Stimulated activated CD4-positive, alpha-beta T cell treated with anti-CD3 and anti-CD28 coated beads, Interleukin-2, amount 100 ng/mL, for 4 hours (primary cell): ENCODE results near the gene PLOD1.
"Not testable (repeated sequence)": the region's sequence is repeated elsewhere in the genome, so short reads cannot be mapped to it uniquely, and the experiment has no call there.

Experiments
- DNase-seq: peaks from one replicate; pipeline ENCODE4 v3.0.0-alpha.2; 2020; ENCODE audit warnings: low read depth

PLOD1 gene

DNA sequence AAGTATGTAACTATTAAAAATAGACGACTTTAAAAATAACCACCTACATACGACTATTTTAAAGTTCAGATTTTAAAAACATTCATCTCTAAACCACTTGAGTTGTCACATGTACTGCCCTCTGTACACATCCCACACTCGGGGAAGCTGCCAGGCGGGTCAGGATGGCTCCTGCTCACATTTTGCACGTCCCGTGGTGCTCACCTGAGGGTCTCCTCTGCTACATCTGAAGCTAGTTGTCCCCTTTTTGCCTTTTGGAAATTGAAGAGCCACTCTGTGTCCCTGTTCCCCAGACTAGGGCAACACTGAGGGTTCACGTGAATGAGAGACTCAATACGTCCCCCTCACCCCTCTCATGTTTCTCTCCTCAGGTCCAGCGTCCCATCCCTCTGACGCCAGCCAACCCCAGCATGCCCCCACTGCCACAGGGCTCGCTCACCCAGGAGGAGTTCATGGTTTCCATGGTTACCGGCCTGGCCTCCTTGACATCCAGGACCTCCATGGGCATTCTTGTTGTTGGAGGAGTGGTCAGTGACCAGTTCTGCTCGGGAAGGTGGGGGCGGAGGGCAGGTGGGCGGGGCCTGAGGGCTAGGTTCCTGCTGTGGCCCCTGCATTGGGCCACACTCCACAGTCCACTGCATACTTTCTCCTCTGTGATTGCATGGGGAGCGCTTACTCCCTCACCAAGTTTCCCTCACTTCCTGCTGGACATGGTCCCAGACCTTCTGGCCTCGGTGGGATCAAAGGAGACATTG lies 71.8 kb downstream of the PLOD1 start:
- no peak for DNase-seq

DNA sequence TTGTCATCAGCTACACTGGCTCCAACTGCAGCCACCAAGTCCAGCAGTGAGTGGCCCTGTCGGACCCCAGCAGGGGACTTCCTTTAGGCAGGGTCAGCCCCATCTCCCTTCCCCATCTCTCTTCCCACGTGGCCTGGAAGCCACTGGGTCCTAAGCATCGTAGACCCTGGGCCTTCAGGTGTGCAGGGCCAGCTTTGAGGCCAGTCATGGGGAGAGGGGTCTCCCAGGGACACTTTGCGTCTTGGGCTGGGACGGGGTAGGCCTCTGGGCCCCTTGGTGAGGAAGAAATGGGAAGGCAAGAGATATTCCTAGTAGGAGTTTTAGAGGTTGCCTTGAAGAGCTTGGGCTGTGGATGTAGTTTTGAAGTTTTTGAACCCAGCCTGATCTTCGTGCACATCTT lies 72.7 kb downstream of the PLOD1 start:
- no peak for DNase-seq

DNA sequence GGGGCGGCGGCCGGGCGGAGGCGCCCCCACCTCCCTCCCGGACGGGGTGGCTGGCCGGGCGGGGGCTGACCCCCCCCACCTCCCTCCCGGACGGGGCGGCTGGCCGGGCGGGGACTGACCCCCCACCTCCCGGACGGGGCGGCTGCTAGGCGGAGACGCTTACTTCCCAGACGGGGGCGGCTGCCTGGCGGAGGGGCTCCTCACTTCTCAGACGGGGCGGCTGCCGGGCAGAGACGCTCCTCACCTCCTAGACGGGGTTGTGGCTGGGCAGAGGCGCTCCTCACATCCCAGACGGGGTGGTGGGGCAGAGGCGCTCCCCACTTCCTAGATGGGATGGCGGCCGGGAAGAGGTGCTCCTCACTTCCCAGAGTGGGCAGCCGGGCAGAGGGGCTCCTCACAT lies 73.8 kb downstream of the PLOD1 start:
- not testable (repeated sequence) for DNase-seq

DNA sequence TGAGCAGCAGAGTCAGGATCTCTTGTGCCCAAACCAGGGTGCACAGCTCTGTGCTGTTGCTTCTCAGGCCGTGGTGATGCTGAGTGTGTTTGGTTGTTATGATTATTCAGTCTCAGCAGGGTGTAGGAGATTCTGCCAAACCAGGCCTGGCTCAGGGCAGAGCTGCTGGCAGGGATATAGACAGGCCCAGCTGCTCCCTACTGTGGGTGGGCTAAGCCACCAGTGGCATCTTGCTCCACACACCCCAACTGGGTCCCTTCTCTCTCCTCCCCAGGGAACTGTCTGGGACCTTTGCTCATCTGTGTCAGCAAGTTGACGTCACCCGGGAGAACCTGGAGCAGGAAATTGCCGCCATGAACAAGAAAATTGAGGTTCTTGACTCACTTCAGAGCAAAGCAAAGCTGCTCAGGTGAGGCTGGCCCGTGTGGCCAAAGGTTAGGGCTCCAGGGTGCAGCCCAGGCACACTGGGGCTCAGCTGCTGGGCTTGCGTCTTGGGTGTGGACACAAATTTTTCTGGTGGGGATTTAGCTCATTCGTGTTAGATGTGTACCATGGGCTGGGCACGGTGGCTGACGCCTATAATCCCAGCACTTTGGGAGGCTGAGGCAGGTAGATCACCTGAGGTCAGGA lies 74.9 kb downstream of the PLOD1 start:
- DNase-seq = no peak

DNA sequence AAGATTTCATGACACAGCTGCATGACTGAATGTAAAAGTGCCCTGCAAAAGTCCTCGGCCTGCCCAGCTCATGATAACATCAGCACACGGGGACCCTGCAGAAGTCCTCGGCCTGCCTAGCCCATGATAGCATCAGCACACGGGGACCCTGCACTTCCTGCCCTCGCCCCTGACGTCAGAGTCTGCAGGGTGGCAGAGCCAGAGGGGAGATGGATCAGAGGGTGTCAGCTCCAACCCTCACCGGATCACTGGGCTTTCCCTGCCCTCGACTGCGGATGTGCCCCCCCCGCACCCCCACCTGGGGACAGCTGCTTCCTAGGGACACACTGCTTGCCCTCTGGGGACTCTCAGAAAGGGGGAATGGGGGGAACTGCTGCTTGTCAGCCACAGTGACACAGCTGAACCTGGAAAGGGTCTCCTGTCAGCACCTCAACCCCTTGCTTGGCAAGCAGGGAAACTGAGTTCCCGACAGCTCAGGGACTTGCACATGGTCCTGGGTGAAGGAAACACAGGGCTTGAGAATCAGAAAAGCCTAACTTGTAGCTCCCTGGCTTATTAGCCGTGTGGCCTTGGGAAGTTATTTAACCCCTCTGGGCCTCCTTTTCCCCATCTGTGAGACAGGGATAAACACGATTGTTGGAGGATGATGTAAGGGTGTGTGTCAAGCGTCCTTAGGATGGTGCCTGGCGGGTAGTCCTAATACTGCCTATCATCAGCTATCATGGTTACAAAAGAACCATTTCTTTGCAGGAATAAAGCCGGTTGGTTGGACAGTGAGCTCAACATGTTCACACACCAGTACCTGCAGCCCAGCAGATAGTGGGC lies 76.4 kb downstream of the PLOD1 start:
- no peak for DNase-seq

DNA sequence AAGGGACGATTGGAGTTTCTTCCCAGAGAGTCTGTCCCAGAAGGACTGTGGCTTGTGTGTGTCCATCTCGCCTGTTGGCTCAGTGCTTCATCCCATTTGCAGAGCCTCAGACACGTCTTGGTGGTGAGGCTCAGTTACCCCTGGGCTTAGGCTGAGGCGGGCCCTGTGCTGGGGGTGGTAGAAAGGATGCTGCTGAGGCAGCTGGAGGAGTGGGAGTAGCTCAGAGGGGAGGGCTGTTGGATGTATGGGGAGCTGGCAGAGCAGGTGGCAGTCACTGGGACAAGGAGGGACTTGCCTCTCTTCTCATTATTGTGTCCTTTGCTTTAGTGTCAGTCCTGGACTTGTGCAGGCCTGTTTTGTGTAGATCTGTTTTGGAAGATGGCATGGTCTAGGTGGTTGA lies 77.5 kb downstream of the PLOD1 start:
- no peak for DNase-seq

DNA sequence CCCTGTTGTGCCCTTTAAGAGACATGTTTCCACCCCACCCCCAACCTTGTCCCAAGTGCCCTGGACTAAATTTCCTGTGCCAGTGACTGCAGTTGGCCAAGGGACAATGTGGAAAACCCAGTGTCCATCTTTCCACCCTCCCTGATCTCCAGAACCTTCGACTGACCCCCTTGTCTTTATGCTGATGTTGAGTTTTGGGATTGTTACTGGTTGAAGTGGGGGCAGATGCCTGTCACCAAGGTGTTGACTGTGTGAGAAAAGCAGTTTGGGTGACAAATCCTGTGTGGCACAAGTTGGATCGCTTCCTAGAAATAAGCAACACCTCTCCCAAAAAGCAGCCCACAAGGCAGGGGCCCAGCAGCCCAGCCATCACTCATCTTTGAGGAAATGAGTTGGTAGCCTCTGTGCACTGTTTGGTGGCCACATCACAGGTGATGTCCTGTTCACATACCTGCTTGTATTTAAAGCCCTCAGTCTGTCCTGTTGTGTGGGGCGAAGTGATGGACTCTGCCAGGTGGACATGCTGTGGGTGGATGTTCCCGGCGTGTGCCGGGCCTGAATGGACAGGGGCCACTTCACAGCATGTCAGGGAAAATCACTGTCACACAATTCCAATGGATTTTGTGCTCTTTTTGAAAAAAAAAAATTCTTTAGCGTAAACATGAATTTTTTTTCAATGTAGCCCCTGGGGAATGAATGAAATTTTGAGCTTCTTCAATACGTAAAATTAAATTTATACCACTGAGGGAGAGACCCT lies 78.2 kb downstream of the PLOD1 start:
- DNase-seq = no peak

DNA sequence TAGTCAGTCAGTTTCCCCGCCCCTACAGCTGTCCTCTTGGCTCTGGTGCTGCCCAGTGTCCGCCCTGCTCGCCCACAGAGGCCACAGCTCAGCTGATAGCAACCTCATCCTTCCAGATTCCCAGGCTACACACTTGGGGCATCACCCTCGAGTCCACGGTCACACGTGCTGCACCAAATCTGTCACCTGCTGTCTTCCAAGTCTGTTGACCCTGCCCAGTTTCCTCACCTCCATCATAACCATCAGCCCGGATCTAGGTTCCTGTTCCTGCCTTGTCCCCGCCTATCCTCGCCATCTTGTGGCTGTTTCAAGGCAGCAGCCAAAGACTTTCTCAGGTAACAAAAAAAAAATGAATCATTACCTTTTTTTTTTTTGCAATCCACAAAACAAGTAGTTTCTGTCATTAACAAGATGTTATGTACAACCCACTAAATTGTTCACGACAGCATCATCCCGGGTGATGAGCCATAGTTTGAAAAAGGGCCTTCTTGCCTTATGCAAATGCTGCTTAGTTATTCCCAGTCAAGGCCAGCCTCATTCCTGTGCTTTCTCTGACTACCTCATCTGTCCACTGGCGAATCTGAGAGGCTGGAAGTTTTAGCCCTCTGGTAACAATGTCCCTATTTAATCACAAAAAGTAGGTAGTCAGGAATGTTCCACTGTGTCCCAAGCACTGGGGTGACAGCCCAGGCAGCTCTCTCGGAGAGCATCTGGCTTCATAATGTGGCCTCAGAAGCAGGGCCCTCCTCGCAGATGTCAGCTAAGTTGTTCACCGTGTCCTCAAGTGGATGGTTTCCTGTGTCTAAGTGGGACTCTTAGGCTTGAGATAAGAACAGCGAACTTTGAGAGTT lies 79.8 kb downstream of the PLOD1 start:
- DNase-seq = no peak

DNA sequence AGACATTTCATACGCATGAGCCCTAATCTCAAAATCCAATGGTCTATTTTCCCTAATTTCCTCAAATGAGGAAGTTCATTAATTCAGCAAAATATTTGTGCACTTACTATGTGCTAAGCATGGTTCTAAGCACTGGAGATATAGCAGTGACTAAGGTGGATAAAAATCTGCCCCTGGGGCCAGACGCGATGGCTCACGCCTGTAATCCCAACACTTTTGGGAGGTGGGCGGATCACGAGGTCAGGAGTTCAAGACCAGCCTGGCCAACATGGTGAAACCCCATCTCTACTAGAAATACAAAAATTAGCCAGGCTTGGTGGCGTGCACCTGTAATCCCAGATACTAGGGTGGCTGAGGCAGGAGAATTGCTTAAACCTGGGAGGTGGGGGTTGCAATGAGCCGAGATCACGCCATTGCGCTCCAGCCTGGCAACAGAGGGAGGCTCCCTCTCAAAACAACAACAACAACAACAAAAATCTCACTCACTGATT lies 80.5 kb downstream of the PLOD1 start:
- no peak for DNase-seq

DNA sequence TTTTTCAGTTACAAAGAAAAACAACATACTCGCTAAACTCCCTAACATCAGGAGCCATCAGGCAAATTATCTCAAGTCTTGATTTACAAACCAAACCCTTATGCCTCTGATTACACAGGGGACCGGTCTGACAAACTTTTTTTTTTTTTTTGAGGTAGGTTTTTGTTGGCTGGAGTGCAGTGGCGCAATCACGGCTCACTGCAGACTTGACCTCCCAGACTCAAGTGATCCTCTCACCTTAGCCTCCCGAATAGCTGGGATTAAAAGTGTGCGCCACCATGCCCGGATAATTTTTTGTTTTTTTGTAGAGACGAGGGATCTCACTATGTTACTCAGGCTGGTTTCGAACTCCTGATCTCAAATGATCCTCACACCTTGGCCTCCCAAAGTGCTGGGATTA lies 81.0 kb downstream of the PLOD1 start:
- no peak for DNase-seq

DNA sequence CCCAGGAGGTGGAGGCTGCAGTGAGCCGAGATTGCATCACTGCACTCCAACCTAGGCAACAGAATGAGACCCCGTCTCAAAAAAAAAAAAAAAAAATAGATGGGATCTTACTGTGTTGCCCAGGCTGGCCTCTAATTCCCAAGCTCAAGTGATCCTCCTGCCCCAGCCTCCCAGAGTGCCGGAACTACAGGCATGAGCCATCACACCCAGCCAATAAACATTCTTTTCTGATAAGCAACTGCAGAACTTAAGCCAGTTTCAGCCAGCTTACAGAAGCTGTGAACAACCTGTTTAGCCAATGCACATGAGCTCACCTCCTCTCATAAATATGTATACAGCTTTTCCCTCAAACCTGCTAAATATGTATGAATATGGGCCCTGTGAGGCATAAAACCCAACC lies 81.7 kb downstream of the PLOD1 start:
- no peak for DNase-seq

DNA sequence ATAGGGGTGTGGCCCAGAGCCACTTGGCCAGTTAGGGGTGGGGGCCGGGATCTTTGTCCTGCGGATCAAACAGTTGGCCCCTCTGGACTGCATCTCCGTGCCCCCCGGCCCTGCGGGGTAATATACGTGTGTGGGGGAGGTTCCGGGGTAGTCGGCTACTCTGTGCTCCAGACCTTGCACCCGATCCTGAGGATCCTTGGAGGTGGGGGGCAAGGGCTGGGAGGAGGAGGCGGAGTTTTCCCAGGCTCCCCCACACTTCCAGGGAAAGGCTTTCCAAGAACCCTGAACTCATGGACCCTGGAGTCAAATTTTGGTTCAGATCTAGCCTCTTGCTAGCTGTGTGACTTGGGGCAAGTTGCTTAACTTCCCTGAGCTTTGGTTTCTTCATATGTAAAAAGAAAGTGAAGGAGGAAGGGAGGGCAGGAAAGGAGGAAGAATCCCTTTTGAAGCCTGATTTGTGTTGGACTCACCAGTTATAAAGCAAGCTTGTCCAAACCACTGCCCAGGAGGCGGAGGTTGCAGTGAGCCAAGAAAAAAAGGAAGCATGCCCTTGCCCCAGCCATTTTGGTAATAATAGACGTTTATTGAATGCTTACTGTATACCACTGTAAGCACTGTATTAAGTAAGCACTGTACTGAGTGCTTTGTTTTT lies 85.5 kb downstream of the PLOD1 start:
- DNase-seq = no peak

DNA sequence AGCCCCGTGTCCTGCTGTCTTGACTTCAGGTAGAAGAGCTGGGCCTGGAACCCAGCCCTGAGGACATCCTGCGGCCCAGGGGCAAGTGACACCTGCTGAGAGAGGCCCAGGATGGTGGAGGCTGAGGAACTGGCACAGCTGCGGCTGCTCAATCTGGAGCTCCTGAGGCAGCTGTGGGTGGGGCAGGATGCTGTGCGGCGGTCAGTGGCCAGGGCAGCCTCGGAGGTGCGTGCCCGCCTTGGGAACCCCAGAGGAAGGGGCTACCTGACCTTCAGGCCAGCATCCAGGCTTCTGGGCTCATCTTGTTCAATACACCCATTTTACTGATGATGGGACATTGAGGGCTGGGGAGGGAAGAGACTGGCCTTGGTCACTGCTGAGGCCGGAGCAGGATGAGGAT lies 87.1 kb downstream of the PLOD1 start:
- DNase-seq = no peak

DNA sequence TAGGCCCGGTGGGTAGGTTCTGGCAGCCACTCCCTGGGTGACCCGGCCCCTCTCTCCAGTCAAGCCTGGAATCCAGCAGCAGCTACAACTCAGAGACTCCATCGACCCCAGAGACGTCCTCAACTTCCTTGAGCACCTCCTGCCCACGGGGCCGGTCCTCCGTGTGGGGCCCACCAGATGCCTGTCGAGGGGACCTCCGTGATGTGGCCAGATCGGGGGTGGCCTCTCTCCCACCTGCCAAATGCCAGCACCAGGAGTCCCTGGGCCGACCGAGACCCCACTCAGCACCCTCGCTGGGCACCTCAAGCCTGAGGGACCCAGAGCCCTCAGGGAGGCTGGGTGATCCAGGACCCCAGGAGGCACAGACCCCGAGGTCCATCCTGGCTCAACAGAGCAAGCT lies 87.5 kb downstream of the PLOD1 start:
- no peak for DNase-seq
